ENCODE measurements around the gene ST6GALNAC1. TPM values are rescaled to one million over a fixed set of nuclear protein-coding genes. Genes with fewer than 3 reads are reported as not detected.

ST6GALNAC1 gene
- total and polyA plus RNA-seq, 2 of the 13 experiments (the other 11 are each of a cell fraction or from before 2014, with no cell fraction given): not detected

DNA sequence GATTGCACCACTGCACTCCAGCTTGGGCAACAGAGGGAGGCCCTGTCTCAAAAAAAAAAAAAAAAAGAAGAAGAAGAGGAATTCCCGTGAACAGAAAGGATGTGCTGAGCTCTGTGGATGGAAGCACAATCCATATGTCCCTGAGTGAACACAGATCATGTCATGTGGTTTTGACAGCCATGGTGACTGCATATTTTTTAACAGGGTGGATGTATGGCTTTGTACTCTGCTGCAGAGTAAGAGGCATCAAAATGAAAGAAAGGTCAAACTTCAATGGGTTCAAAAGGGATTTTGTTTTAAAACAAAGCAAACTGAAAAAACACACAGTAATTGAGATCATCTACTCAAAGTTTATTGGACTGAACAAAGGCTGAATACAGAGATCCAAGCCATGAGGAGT lies 35.7 kb upstream of the ST6GALNAC1 start (continued):
- TF ChIP-seq, protein P1, sequence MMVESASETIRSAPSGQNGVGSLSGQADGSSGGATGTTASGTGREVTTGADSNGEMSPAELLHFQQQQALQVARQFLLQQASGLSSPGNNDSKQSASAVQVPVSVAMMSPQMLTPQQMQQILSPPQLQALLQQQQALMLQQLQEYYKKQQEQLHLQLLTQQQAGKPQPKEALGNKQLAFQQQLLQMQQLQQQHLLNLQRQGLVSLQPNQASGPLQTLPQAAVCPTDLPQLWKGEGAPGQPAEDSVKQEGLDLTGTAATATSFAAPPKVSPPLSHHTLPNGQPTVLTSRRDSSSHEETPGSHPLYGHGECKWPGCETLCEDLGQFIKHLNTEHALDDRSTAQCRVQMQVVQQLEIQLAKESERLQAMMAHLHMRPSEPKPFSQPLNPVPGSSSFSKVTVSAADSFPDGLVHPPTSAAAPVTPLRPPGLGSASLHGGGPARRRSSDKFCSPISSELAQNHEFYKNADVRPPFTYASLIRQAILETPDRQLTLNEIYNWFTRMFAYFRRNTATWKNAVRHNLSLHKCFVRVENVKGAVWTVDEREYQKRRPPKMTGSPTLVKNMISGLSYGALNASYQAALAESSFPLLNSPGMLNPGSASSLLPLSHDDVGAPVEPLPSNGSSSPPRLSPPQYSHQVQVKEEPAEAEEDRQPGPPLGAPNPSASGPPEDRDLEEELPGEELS (CRISPR knock-in tag; IDR thresholded peaks at IDR 0.05): no peak
- no peak for TF ChIP-seq ZBTB20 (CRISPR knock-in tag; IDR thresholded peaks at IDR 0.05; ENCODE audit: borderline replicate concordance, low read depth)
- peak; percentile 17 for TF ChIP-seq TEAD3 (CRISPR knock-in tag; optimal IDR thresholded peaks at IDR 0.05; ENCODE audit: borderline replicate concordance)
- 0 out of 2 replicates have a peak, but pooled peaks have one; percentile 18 for TF ChIP-seq CEBPB (IDR thresholded peaks at IDR 0.05; ENCODE audit: borderline replicate concordance, low read depth, low read length)
- TF ChIP-seq ZSCAN20 (CRISPR knock-in tag; IDR thresholded peaks at IDR 0.05; ENCODE audit: borderline replicate concordance): no peak
- no peak for TF ChIP-seq ARNT2 (CRISPR knock-in tag; IDR thresholded peaks at IDR 0.05; ENCODE audit: low read depth)
- no peak for TF ChIP-seq SIX4 (CRISPR knock-in tag; IDR thresholded peaks at IDR 0.05)
- 0 out of 2 replicates have a peak, but pooled peaks have one; percentile 15 for TF ChIP-seq POGZ (CRISPR knock-in tag; IDR thresholded peaks at IDR 0.05)
- 0 out of 3 replicates have a peak, but pooled peaks have one; percentile 10 for TF ChIP-seq MXI1 (IDR thresholded peaks at IDR 0.05; ENCODE audit: borderline replicate concordance, low read depth, low read length)
- TF ChIP-seq SRSF4 (IDR thresholded peaks at IDR 0.05; ENCODE audit: low read depth, low read length, poor library complexity, severe bottlenecking): no peak
- TF ChIP-seq ZFP62 (CRISPR knock-in tag; IDR thresholded peaks at IDR 0.05): no peak
- TF ChIP-seq ZNF777 (CRISPR knock-in tag; IDR thresholded peaks at IDR 0.05): no peak
- TF ChIP-seq SOX13 (IDR thresholded peaks at IDR 0.05): no peak
- TF ChIP-seq SOX13 (CRISPR knock-in tag; conservative IDR thresholded peaks at IDR 0.05 in 1 of 2, IDR thresholded peaks at IDR 0.05 in 1 of 2): peak in 1 of 2 experiments; percentile 70; a peak in 2 of 4 replicates
- TF ChIP-seq SAP130 (CRISPR knock-in tag; IDR thresholded peaks at IDR 0.05; ENCODE audit: low read depth): peak; percentile 43
- TF ChIP-seq KLF15 (CRISPR knock-in tag; IDR thresholded peaks at IDR 0.05; ENCODE audit: borderline replicate concordance): no peak
- TF ChIP-seq KLF11 (CRISPR knock-in tag; IDR thresholded peaks at IDR 0.05): no peak
- TF ChIP-seq KMT2A (CRISPR knock-in tag; IDR thresholded peaks at IDR 0.05): no peak
- peak; percentile 60; the same call in 1 of the 2 replicates for TF ChIP-seq SOX5 (CRISPR knock-in tag; IDR thresholded peaks at IDR 0.05; ENCODE audit: borderline replicate concordance)
- TF ChIP-seq ZNF792 (CRISPR knock-in tag; IDR thresholded peaks at IDR 0.05): no peak
- TF ChIP-seq ATM (IDR thresholded peaks at IDR 0.05; ENCODE audit: borderline replicate concordance): no peak
- TF ChIP-seq RARG (CRISPR knock-in tag; IDR thresholded peaks at IDR 0.05; ENCODE audit: low read depth): no peak

Measured in HepG2 (cell line).